H1 (cell line): ENCODE data around the gene DNLZ. TPM values are rescaled to one million over a fixed set of nuclear protein-coding genes. Genes with fewer than 3 reads are reported as not detected.

Source experiments
- CTBP2 ChIP-seq: IDR thresholded peaks from 2 replicates; pipeline ENCODE4 v1.7.0; 2011; ENCODE audit warnings: borderline replicate concordance, mild to moderate bottlenecking, moderate library complexity, mixed read lengths, low read length; ENCODE audit not compliant: insufficient read depth, insufficient read length
- E2F6 ChIP-seq: IDR thresholded peaks from 2 replicates; pipeline ENCODE4 v1.6.1; 2012; ENCODE audit warnings: inconsistent platforms
- JUN ChIP-seq: IDR thresholded peaks from 2 replicates; pipeline ENCODE4 v1.6.1; 2011; ENCODE audit warnings: low read depth, mild to moderate bottlenecking, improper control_type of control experiment, low read length
- RBBP5 ChIP-seq: IDR thresholded peaks from 2 replicates; pipeline ENCODE4 v1.7.1; 2012; ENCODE audit warnings: low read depth, mild to moderate bottlenecking, inconsistent platforms, low read length, moderate library complexity, borderline replicate concordance
- RFX5 ChIP-seq: IDR thresholded peaks from 2 replicates; pipeline ENCODE4 v1.6.1; 2011; ENCODE audit warnings: low read depth, low read length, improper control_type of control experiment, borderline replicate concordance
- SUZ12 ChIP-seq: fragments of 200-600 bp; sonication (generic); IDR thresholded peaks from 2 replicates; pipeline ENCODE4 v1.6.1; 2012; ENCODE audit warnings: mild to moderate bottlenecking, inconsistent platforms, low read length, moderate library complexity, mixed read lengths
- polyA plus RNA-seq, 7 experiments: library from polyadenylated mRNA; depleted of rRNA in 3 of 7; stranded (reverse) in 5 of 7; unstranded in 2 of 7; fragments of >200 nt in 5 of 7; fragments of 200-250 nt in 2 of 7; gene quantifications; 1 replicate in 5 of 7; 2 replicates in 1 of 7; 4 replicates in 1 of 7; pipeline versions ENCODE4 v1.2.1 to v1.2.3, GENCODE V29; 2011 to 2013; ENCODE audit warnings: missing spikeins in 2 of 7, mixed read lengths in 2 of 7
- total RNA-seq: library from RNA; stranded (reverse); fragmentation: NEBNext Ultra II Directional; extraction: Animal tissue kit (Norgen Biotek cat#: 25700); gene quantifications from 2 replicates; pipeline ENCODE4 v1.2.1, GENCODE V29; 2021

DNLZ gene
- total and polyA plus RNA-seq, 2 of the 8 experiments (the other 6 are each of a cell fraction or from before 2014, with no cell fraction given), result 11.6 to 17.9 TPM

GRCh38 chr9:136340356-136341041, 23.0 kb downstream of the DNLZ start (continued):
- TF ChIP-seq RFX5 (no peak), JUN (no peak), RBBP5 (no peak), CTBP2 (no peak), E2F6 (no peak), SUZ12 (no peak)
